ENCODE measurements around the gene MEGF8. TPM values are rescaled to one million over a fixed set of nuclear protein-coding genes. Genes with fewer than 3 reads are reported as not detected.

The MEGF8 gene
- total and polyA plus RNA-seq, 2 of the 8 experiments (the other 6 are each of a cell fraction or from before 2014, with no cell fraction given), result 13.0 to 23.7 TPM

GRCh38 chr19:42327381-42327780 lies 1.9 kb downstream of the MEGF8 start:
- CTCF ChIA-PET (ENCODE audit: partially characterized antibody), result interaction anchor here (0.6 to 8.8 kb wide), 9 partner anchors 13 to 128 kb away, joined by 3 to 90 read pairs (median 4); no protein-coding TSS in a partner anchor
- POLR2A ChIA-PET (ENCODE audit: partially characterized antibody), result interaction anchor here (0.9 kb wide), 1 partner anchor 71 kb away, joined by 3 read pairs; no protein-coding TSS in a partner anchor
- peaks cover 0 to 16% of the 10 kb centered on the region in 2 experiments; a peak in 1 of 4 replicates for H3K79me2 ChIP-seq (ENCODE audit: control insufficient read depth in 1 of 2, insufficient read depth in 2 of 2, low read length in 2 of 2)

More at GRCh38 chr19:42327381-42327780, 1.9 kb downstream of the MEGF8 start:
- no peak overlapping the region for H3K56ac ChIP-seq (replicated peaks; ENCODE audit: insufficient read length, low read depth, low read length)
- H4K5ac ChIP-seq (ENCODE audit: insufficient read length, low read depth, low read length), result no peak overlapping the region
- no peak for DNase-seq (ENCODE audit: low read depth in 1 of 2, low spot score in 2 of 2)
- no peak overlapping the region for H4K91ac ChIP-seq (replicated peaks; ENCODE audit: insufficient read length, low read length)
- H3K79me1 ChIP-seq (ENCODE audit: low read depth, low read length), result peaks cover 8% of the 10 kb centered on the region; the same call in 1 of the 2 replicates
- peaks cover 13% of the 10 kb centered on the region; the same call in 1 of the 2 replicates for H3K23me2 ChIP-seq (ENCODE audit: low read depth, low read length)
- no peak overlapping the region for H2BK15ac ChIP-seq (ENCODE audit: low read length)
- H3K27me3 ChIP-seq (replicated peaks in 1 of 4; ENCODE audit: control insufficient read depth in 3 of 4, extremely low read depth in 1 of 4, insufficient read depth in 3 of 4, low read length in 3 of 4), result peaks cover 0 to 13% (median 7%) of the 10 kb centered on the region in 4 experiments; a peak in 5 of 7 replicates
- no peak overlapping the region for H4K8ac ChIP-seq (ENCODE audit: extremely low read depth, insufficient read depth, low read length)
- H3K4me1 ChIP-seq (replicated peaks in 1 of 4; ENCODE audit: control insufficient read depth in 3 of 4, insufficient read depth in 4 of 4, low read length in 3 of 4), result peaks cover 0 to 4% (median 1%) of the 10 kb centered on the region in 4 experiments; a peak in 2 of 7 replicates
- peaks cover 0 to 10% of the 10 kb centered on the region in 2 experiments for H4K20me1 ChIP-seq (replicated peaks in 1 of 2; ENCODE audit: control insufficient read depth in 1 of 2, insufficient read depth in 2 of 2, low read length in 2 of 2)
- no peak overlapping the region for H3K18ac ChIP-seq (ENCODE audit: extremely low read depth, low read length)
- no peak overlapping the region; a peak in 1 of 4 replicates for H3K4me2 ChIP-seq (ENCODE audit: insufficient read depth in 1 of 2, low read depth in 2 of 2, low read length in 2 of 2)
- no peak overlapping the region for H2BK20ac ChIP-seq (ENCODE audit: low read length)
- H3K4me3 ChIP-seq (ENCODE audit: extremely low read depth in 1 of 4, insufficient read depth in 2 of 4, low read depth in 3 of 4, low read length in 4 of 4), result no peak overlapping the region
- FAIRE-seq, result no peak
- H2AK5ac ChIP-seq (ENCODE audit: low read depth, low read length), result no peak overlapping the region
- H2BK5ac ChIP-seq (ENCODE audit: low read depth, low read length), result no peak overlapping the region
- no peak overlapping the region for H3K27ac ChIP-seq (ENCODE audit: low read depth, low read length)
- H3K23ac ChIP-seq (ENCODE audit: insufficient read length), result no peak overlapping the region
- no peak overlapping the region for H3K4ac ChIP-seq (replicated peaks; ENCODE audit: insufficient read length, low read depth, low read length)
- no peaks in the 10 kb centered on the region for H3K36me3 ChIP-seq (ENCODE audit: control insufficient read depth in 2 of 4, insufficient read depth in 4 of 4, low read length in 3 of 4)
- no peaks in the 10 kb centered on the region for H3K9me3 ChIP-seq (ENCODE audit: insufficient read depth in 2 of 2, low read depth in 1 of 2, low read length in 1 of 2)
- H2BK120ac ChIP-seq (replicated peaks; ENCODE audit: low read depth, low read length), result no peak overlapping the region
- H2BK12ac ChIP-seq (ENCODE audit: low read depth, low read length), result no peak overlapping the region
- WGBS, 2 experiments (ENCODE audit: extremely low coverage in 1 of 2, insufficient coverage in 1 of 2, insufficient read length in 1 of 2, insufficient replicate concordance in 2 of 2, low coverage in 1 of 2, low lambda C conversion rate in 2 of 2, missing lambda C conversion rate in 1 of 2), result 87% methylated on average over 5 of the region's 5 CpGs; no CpG with 5 or more reads in 1 of the 2 experiments
- H3K9ac ChIP-seq (replicated peaks in 1 of 4; ENCODE audit: extremely low read depth in 1 of 4, low read depth in 3 of 4, low read length in 3 of 4), result no peak overlapping the region
- no peak overlapping the region for H2AFZ ChIP-seq (ENCODE audit: low read length)
- no peak overlapping the region for H3K14ac ChIP-seq (ENCODE audit: insufficient read length)
